G401 (cell line): ENCODE measurements around the gene ARHGEF4. TPM values are rescaled to one million over a fixed set of nuclear protein-coding genes. Genes with fewer than 3 reads are reported as not detected.
A peak's percentile ranks its signal among the peaks of the same experiment; 100 is the strongest.

Experiments used
- DNase-seq: peaks from one replicate; pipeline ENCODE4 v3.0.0-alpha.2; 2015; ENCODE audit warnings: low spot score
- in situ Hi-C: cut with HindIII; loops from 2 replicates; pipeline ENCODE4 v1.10.0; 2016; ENCODE audit warnings: low sequenced_read_pairs, mixed read lengths
- total RNA-seq: library from RNA; depleted of rRNA; stranded (reverse); fragments of >200 nt; shearing (Covaris generic); gene quantifications from 2 replicates; pipeline ENCODE4 v1.2.3, GENCODE V29; 2014; rRNA removed

ARHGEF4 gene, protein sequence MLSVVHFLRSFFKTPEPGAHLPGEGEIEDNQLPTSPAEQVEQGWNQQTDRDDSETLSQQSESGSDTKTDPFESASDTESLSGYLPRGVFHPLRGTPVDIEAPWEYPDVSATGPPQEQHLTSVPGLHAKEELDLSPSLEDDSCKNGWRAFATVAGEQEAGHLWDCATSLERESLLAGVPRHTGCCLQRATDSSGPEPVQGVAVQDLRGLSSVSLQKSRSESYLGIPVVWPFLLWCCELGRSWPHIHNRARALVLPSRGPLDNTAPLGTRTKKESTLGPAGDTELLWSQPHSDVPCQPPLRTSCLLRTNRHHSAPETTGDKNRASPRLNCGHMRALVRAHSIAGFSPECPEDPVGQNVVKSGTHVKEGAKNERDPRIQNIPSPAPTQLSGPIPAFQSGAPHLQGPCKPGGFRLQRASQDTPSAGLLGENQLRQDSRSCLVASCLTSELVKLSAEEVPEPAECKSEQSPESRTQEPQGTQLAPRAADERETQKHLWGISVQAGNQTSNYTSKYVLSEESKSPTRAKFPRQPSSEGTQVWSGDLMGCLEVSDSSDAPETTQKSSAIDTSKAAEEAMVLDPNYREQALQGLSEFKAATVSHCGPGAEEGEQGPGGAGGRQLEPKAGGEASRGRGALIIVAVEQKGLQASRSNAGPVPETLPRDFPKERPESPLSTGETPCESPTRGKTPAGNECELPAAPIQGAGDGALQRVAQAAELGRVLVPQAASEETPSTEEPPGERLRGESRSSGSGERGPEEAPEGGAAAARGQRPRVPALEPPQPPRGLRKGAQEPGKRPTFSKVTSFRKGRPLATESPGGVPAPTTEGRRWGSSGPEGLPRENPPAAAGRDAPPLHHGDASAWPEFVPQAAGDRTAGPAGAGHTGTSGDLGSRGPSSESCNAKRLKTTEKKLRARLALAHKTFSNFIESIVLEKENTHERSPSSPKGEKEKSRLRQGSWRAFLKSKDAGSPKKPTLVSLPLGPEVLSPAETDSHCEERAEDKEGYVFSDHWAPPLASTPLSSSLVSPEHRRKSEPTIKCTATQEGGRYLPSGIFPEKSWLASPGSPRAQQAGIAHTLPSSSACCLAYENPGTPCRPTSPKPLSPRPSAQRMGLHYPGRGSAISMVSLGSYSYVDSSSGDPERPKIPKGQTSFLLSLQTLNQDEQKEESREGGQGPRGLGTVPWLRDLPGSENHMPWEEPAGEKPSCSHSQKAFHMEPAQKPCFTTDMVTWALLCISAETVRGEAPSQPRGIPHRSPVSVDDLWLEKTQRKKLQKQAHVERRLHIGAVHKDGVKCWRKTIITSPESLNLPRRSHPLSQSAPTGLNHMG (N-terminal part only)
- 0.10 TPM in 1 of 2 replicates, not detected in the other for total RNA-seq

GRCh38 chr2:130836501-130837174 is at the start of gene ARHGEF4:
ARHGEF4 (plus strand) TSS chr2:130836914; CDS start chr2:130836954, 40 bp downstream.
- in situ Hi-C loops: no loop called here
- no peak for DNase-seq

GRCh38 chr2:130787841-130788240 is 48.9 kb upstream of the ARHGEF4 start:
- in situ Hi-C loops: no loop called here
- DNase-seq: no peak

GRCh38 chr2:130790312-130790711 is 46.4 kb upstream of the ARHGEF4 start:
- no peak for DNase-seq

GRCh38 chr2:130790804-130791616 is 45.7 kb upstream of the ARHGEF4 start:
- DNase-seq: no peak
- in situ Hi-C loops: no loop called here

More at GRCh38 chr2:130790312-130790711, 46.4 kb upstream of the ARHGEF4 start:
- in situ Hi-C loops: no loop called here

DNA sequence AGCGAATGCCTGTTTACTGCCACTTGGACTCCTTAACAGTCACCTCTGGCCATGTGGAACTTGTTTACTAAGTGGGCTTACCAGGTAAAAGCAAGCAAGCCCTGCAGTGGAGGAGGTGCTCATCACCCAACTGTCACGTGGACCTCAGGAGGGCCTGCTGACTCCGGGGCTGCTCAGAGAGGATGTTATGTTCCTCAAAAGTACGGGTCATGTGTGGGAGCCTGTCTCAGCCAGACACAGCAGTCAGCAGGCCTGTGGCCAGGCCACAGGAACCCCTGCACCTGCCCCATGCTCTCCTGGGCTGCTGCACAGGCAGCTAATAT is 45.1 kb upstream of the ARHGEF4 start:
- in situ Hi-C loops: no loop called here
- DNase-seq: no peak

DNA sequence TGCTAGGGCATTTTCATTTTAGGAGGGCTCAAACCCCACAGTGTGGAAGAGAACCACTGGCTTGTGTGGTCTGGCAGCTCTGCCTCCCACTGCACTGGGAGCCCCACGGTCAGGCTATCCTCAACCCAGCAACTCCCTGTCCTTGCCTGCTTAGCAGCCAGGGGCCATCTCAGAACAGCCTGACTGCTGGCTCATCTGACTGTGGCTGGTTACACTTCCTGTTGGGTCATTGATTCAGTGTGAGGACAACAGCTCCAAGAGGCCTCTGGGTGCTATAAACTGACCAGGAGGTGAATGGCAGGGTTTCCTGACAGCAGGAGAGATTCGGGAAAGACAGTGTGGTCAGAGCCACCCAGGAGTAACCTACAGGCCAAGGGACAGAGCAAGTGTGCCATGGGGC is 41.3 kb upstream of the ARHGEF4 start:
- DNase-seq: no peak
- in situ Hi-C loops: no loop called here

- in situ Hi-C loops: no loop called here
- DNase-seq: no peak
Measured at GRCh38 chr2:130796290-130796689, 40.4 kb upstream of the ARHGEF4 start.

DNA sequence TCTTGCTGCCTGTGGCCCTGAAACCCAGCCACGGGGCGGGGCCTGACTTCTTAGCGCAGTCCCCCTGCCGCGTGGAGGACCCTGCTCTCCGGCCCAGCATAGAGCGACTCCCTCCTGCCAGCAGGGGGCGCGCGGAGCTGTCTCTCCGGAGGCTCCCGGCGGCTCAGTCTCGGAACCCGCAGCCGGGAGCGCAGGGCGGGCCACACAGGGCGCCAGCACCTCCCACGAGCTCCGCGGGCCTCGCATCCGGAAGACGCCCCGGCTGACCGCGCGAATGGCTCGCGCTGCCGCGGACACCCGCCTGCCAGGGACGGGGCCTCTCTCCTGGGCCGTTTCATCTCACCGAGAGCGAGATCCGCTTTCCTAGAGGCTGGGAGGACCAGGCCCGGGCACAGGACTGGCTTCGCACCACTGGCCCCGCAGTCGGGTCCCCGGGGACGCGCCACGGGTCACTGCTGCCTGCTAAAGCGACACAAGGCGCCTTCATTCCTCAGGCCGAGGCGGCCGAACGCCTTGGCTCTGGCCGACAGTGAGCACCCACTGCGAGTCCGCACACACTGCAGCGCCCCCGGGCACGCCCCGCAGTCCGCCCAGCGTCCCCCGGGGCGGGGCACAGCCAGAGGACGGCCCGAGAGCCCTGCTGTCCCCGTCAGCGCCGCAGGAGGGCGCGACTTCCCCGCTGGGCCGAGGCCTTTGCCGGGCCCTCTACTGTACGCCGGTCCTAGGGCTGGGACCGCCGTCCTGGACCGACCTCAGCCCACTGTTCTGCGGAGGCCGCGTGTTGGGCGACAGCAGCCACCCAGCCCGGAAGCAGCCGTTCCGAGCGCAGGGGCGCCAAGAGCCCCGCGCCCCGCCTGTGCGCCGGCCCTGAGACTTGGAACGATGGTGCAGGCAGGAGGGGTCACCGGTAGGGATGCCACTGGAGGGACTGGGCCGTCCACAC is 39.0 kb upstream of the ARHGEF4 start:
- DNase-seq: peak; percentile 79
- in situ Hi-C loops: no loop called here

DNA sequence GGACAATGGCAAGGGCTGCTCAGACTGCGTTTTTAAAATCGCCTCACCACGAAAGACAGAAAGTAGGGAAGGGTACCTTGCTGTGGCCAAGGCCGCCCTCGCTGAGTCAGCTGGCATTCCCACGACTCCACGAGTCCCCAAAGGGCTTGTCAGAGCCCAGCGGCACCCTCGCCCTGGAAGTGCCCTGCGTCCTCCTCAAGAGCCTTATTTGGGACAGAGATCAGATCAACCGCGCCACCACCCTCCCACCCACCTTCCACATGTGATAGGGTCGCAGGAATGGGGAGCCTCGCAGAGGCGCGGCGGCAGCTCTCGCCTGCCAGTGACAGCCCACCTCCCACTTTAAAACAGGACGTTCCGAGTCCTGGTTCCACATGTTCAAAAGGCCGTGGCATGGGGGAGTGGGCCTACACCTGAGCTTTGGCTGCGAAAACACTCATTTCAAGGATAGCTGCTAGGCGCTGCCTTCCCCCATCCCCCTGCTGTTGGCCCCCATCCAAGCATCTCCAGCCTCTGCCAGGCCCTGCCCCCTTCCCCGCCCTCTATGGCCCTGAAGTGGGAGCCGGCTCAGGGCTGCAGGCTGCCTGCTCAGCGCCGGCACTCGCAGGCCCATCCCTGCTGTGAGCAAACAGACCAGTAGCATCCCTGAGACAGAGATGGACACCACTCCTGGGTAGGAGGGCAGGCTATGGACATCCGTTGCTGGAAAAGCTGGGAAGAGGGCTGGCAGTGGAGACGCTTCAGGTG is 38.1 kb upstream of the ARHGEF4 start:
- DNase-seq: peak; percentile 44
- in situ Hi-C loops: no loop called here

DNA sequence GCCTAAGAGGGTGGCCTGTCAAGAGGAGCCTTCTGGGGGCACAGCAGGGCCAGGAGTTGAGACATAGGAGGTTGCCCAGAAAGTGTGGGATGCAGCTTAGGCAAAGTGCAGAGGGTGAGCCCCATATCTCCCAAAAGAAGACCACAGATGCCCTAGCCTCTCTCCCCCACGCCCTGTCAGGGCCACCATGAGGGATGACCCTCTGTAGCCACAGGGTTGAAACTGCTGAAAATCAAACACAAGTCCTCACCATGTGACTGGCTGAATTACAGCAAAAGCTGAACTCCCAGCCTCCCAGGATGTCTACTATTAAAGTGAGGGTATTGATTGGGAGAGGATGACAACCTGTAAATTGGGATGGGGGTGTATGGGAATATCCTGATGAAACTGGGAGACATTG is 37.4 kb upstream of the ARHGEF4 start:
- DNase-seq: no peak
- in situ Hi-C loops: no loop called here

GRCh38 chr2:130805613-130806012 is 31.1 kb upstream of the ARHGEF4 start:
- DNase-seq: no peak
- in situ Hi-C loops: no loop called here

DNA sequence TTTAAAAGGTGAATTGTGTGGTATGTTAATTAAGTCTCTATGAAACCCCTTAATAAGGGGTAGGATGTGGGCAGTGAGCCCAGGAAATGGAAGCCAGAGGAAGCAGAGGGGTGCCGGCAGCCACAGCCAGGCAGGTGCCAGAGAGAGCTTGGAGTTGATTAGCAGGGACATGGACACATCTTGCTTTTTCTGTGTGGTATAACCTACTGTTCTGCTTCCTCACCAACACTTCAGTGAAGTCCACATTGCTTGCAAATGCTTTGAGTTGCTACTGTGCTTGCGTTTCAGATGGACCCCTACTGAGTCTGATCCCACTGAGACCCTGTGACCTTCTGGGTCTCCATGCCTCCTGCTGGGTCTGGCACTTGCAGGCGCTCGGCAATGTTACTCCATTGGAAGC is 30.3 kb upstream of the ARHGEF4 start:
- DNase-seq: no peak
- in situ Hi-C loops: no loop called here

- no peak for DNase-seq
- in situ Hi-C loops: no loop called here
Measured at GRCh38 chr2:130807659-130808385, 28.9 kb upstream of the ARHGEF4 start.

GRCh38 chr2:130808482-130809268 is 28.0 kb upstream of the ARHGEF4 start:
- no peak for DNase-seq
- in situ Hi-C loops: no loop called here

DNA sequence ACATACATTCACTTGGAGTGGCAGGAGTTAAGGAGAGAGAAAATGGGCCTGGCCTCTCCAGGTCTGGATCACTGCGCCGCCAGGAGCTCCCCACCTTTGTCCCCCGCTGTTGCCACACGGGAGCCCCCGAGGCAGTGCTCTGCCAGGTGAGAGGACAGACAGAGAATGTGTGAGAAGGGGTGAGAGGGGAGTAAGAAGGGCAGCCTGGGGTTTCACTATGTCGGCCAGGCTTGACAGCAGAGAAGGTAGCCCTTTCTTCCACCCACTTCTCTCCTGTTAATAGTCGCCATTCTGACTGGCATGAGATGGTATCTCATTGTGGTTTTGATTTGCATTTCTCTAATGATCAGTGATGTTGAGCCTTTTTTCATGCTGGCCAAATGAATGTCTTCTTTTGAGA is 26.2 kb upstream of the ARHGEF4 start:
- no peak for DNase-seq
- in situ Hi-C loops: no loop called here
